GM12878 (cell line): ENCODE results near the gene SPATA45. TPM values are rescaled to one million over a fixed set of nuclear protein-coding genes. Genes with fewer than 3 reads are reported as not detected.

Experiments used
- ATAC-seq: fragments of 200-7000 bp; cut with Tn5 transposase; 3 replicates; pipeline ENCODE4 v1.9.1; 2020; ENCODE audit warnings: mild to moderate bottlenecking, moderate library complexity
- BruUV-seq: library from RNA; stranded (reverse); fragments of 400-500 nt; replicated peaks from 2 replicates; lab custom pipeline; 2021; lab: Mats Ljungman, UMichigan
- CTCF ChIA-PET: fragments of 300-600 bp; sonication (Branson Sonifier 250); formaldehyde crosslinking; extraction: SDS; loops from one replicate; lab custom pipeline; 2021; ENCODE audit warnings: inconsistent platforms; lab: Yijun Ruan, JAX
- POLR2A ChIA-PET: fragments of 350-600 bp; formaldehyde crosslinking; extraction: SDS; loops from one replicate; lab custom pipeline; 2021; ENCODE audit warnings: inconsistent platforms; lab: Charles Lee
- RAD21 ChIA-PET: fragments of 300-600 bp; sonication (Branson Sonifier 250); formaldehyde crosslinking; loops from one replicate; lab custom pipeline; 2023; ENCODE audit warnings: antibody characterized with exemption; ENCODE audit not compliant: unreplicated experiment; lab: Charles Lee
- SMC1A ChIA-PET: fragments of 300-600 bp; sonication (Branson Sonifier 250); formaldehyde crosslinking; loops from one replicate; lab custom pipeline; 2023; ENCODE audit not compliant: unreplicated experiment, uncharacterized antibody; lab: Charles Lee
- DNase-seq: peaks from one replicate; pipeline ENCODE4 v3.0.0-alpha.2; 2011; ENCODE audit warnings: low read depth, low spot score
- FAIRE-seq: peaks from 3 replicates; lab custom pipeline; 2011; peaks lifted over from hg19 to GRCh38; lab: Jason Lieb, UNC
- H2AFZ ChIP-seq: 2 replicates; pipeline ENCODE4 v1.6.0; 2011; ENCODE audit warnings: low read depth, low read length, control low read depth; ENCODE audit not compliant: control insufficient read depth
- H3K27ac ChIP-seq: 2 replicates; pipeline ENCODE4 v1.5.1; 2011; ENCODE audit warnings: control low read depth; ENCODE audit not compliant: control insufficient read depth, insufficient read depth
- H3K27me3 ChIP-seq, 2 experiments: replicated peaks in 1 of 2; 2 replicates each; pipeline versions ENCODE4 v1.6.0 to v1.6.1; 2011; ENCODE audit warnings: low read length in 1 of 2; ENCODE audit not compliant: control insufficient read depth in 2 of 2, insufficient read depth in 2 of 2
- H3K36me3 ChIP-seq, 2 experiments: 2 replicates each; pipeline ENCODE4 v1.5.1; 2011; ENCODE audit warnings: low read length in 1 of 2; ENCODE audit not compliant: control insufficient read depth in 2 of 2, insufficient read depth in 2 of 2
- H3K4me1 ChIP-seq: 2 replicates; pipeline ENCODE4 v1.6.1; 2011; ENCODE audit warnings: mild to moderate bottlenecking, low read length, moderate library complexity, mixed read lengths; ENCODE audit not compliant: control insufficient read depth, insufficient read depth
- H3K4me2 ChIP-seq: 2 replicates; pipeline ENCODE4 v1.6.0; 2011; ENCODE audit warnings: control low read depth; ENCODE audit not compliant: control insufficient read depth, insufficient read depth
- H3K4me3 ChIP-seq: fragments of 200-600 bp; sonication (generic); 2 replicates; pipeline ENCODE4 v1.5.1; 2016
- H3K79me2 ChIP-seq: 2 replicates; pipeline ENCODE4 v1.6.0; 2011; ENCODE audit warnings: low read length; ENCODE audit not compliant: control insufficient read depth, insufficient read depth
- H3K9ac ChIP-seq: 2 replicates; pipeline ENCODE4 v1.8.0; 2011; ENCODE audit warnings: low read length, control low read depth, mixed read lengths; ENCODE audit not compliant: control insufficient read depth, insufficient read depth
- H3K9me3 ChIP-seq: replicated peaks from 3 replicates; pipeline ENCODE4 v1.5.1; 2011; ENCODE audit warnings: mild to moderate bottlenecking, low read length; ENCODE audit not compliant: control insufficient read depth, insufficient read depth
- H4K20me1 ChIP-seq: 2 replicates; pipeline ENCODE4 v1.6.0; 2011; ENCODE audit not compliant: control insufficient read depth, insufficient read depth
- BHLHE40 ChIP-seq, 2 experiments: fragments of 450-650 bp in 1 of 2; IDR thresholded peaks; 2 replicates each; pipeline ENCODE4 v1.6.1; 2011 to 2017; ENCODE audit warnings: low read depth in 2 of 2, borderline replicate concordance in 1 of 2, improper control_type of control experiment in 1 of 2, low read length in 1 of 2, mild to moderate bottlenecking in 1 of 2
- BMI1 ChIP-seq: fragments of 450-650 bp; IDR thresholded peaks from 2 replicates; pipeline ENCODE4 v1.6.1; 2016; ENCODE audit warnings: mild to moderate bottlenecking, moderate library complexity, borderline replicate concordance
- EZH2 ChIP-seq: IDR thresholded peaks from 2 replicates; pipeline ENCODE4 v1.6.1; 2012; ENCODE audit warnings: low read depth, mild to moderate bottlenecking, control low read depth, inconsistent platforms, low read length, borderline replicate concordance; ENCODE audit not compliant: control insufficient read depth
- FOS ChIP-seq: IDR thresholded peaks from 3 replicates; pipeline ENCODE4 v1.6.1; 2011; ENCODE audit warnings: borderline replicate concordance; ENCODE audit not compliant: insufficient read length; ENCODE audit errors: extremely low read depth
- HCFC1 ChIP-seq: fragments of 150-350 bp; IDR thresholded peaks from 2 replicates; pipeline ENCODE4 v1.6.1; 2014; ENCODE audit warnings: low read length
- POLR2A ChIP-seq: IDR thresholded peaks from 2 replicates; pipeline ENCODE4 v1.6.1; 2011; ENCODE audit warnings: low read depth, mild to moderate bottlenecking, low read length
- SREBF2 ChIP-seq: IDR thresholded peaks from 2 replicates; pipeline ENCODE4 v1.6.1; 2012; ENCODE audit warnings: mild to moderate bottlenecking, low read length
- SUPT20H ChIP-seq: IDR thresholded peaks from 2 replicates; pipeline ENCODE4 v1.6.1; 2011; ENCODE audit warnings: low read depth, mild to moderate bottlenecking, low read length, moderate library complexity, borderline replicate concordance; ENCODE audit not compliant: control insufficient read depth
- USF1 ChIP-seq: IDR thresholded peaks from 2 replicates; pipeline ENCODE4 v1.6.1; 2011; ENCODE audit warnings: borderline replicate concordance, low read depth, mild to moderate bottlenecking, moderate library complexity, mixed read lengths, low read length; ENCODE audit not compliant: insufficient read depth; ENCODE audit errors: extremely low read length
- ZNF592 ChIP-seq: fragments of 450-650 bp; IDR thresholded peaks from 2 replicates; pipeline ENCODE4 v1.6.1; 2017; ENCODE audit warnings: mild to moderate bottlenecking, moderate library complexity
- WGBS: methylation state at CpG from one replicate; pipeline ENCODE4 v1.1.6; 2016; ENCODE audit warnings: low lambda C conversion rate; ENCODE audit not compliant: insufficient replicate concordance, insufficient coverage; ENCODE audit errors: missing lambda C conversion rate; 5-methylcytosine and 5-hydroxymethylcytosine counted together
- in situ Hi-C: fragments of 300-500 bp; cut with MboI; formaldehyde crosslinking; loops from 9 replicates; pipeline ENCODE4 v1.14.3; 2018; ENCODE audit warnings: mixed read lengths
- intact Hi-C: fragments of 100-400 bp; cut with micrococcal nuclease; formaldehyde crosslinking; loops from one replicate; pipeline ENCODE4 v1.14.2; 2022; ENCODE audit not compliant: unreplicated experiment
- polyA plus RNA-seq, 11 experiments: library from polyadenylated mRNA; depleted of rRNA in 4 of 11; unstranded in 6 of 11; stranded (reverse) in 5 of 11; fragments of >200 nt; fragmentation: Nextera tagmentation in 4 of 11; fragmentation: Illumina TruSeq in 1 of 11; extraction: Ambion mirVana in 4 of 11; extraction: Trizol in 1 of 11; gene quantifications; 1 replicate in 1 of 11; 2 replicates in 10 of 11; pipeline versions ENCODE4 v1.2.1 to v1.2.3, GENCODE V29; 2011 to 2016; ENCODE audit warnings: inconsistent platforms in 2 of 11, missing spikeins in 2 of 11, low read depth in 1 of 11
- total RNA-seq, 4 experiments: library from RNA; depleted of rRNA in 3 of 4; stranded (reverse); fragments of >200 nt in 3 of 4; fragmentation: Illumina TruSeq in 1 of 4; extraction: Trizol in 1 of 4; gene quantifications; 2 replicates each; pipeline versions ENCODE4 v1.2.1 to v1.2.3, GENCODE V29; 2013 to 2021

The SPATA45 gene
- total and polyA plus RNA-seq, 10 of the 15 experiments (the other 5 are each of a cell fraction or from before 2014, with no cell fraction given), result 0.22 to 0.37 (median 0.31) TPM; not detected in 7

GRCh38 chr1:212892108-212892507 is 44.7 kb upstream of the SPATA45 start (continued):
- TF ChIP-seq EZH2 (no peak), HCFC1 (no peak), SUPT20H (no peak)

GRCh38 chr1:212884592-212884991 is 37.1 kb upstream of the SPATA45 start:
- DNase-seq (no peak), ATAC-seq (no peak), FAIRE-seq (no peak)
- Histone ChIP-seq H3K79me2 (no peaks in the 10 kb centered on the region), H3K9me3 (no peaks in the 10 kb centered on the region), H3K27ac (no peak overlapping the region), H4K20me1 (no peaks in the 10 kb centered on the region), H3K27me3 (no peaks in the 10 kb centered on the region), H3K4me1 (no peaks in the 10 kb centered on the region), H3K9ac (no peak overlapping the region), H2AFZ (no peak overlapping the region), H3K36me3 (peaks cover 4 to 22% of the 10 kb centered on the region in 2 experiments), H3K4me3 (no peak overlapping the region), H3K4me2 (no peak overlapping the region)
- ChIA-PET SMC1A (no interaction called here), POLR2A (no interaction called here), CTCF (no interaction called here), RAD21 (no interaction called here)
- BruUV-seq, result no TSS peak
- in situ Hi-C loops (no loop called here), intact Hi-C loops (no loop called here)
- WGBS, result 93% methylated on average over 4 of the region's 4 CpGs
- no peak for TF ChIP-seq USF1
- TF ChIP-seq SREBF2, result no peak
- TF ChIP-seq BMI1, result no peak
- no peak for TF ChIP-seq FOS
- TF ChIP-seq BHLHE40 (IDR thresholded peaks at IDR 0.05; ENCODE audit: borderline replicate concordance in 1 of 2, low read depth in 2 of 2, low read length in 1 of 2), result no peak
- TF ChIP-seq POLR2A, result no peak
- TF ChIP-seq ZNF592, result no peak
